GM12878 (cell line): Measurements from ENCODE around the gene PRAF2. TPM values are rescaled to one million over a fixed set of nuclear protein-coding genes. Genes with fewer than 3 reads are reported as not detected.

Experiments
- ATAC-seq: fragments of 200-7000 bp; cut with Tn5 transposase; 3 replicates; pipeline ENCODE4 v1.9.1; 2020; ENCODE audit warnings: mild to moderate bottlenecking, moderate library complexity
- BruUV-seq: library from RNA; stranded (reverse); fragments of 400-500 nt; replicated peaks from 2 replicates; lab custom pipeline; 2021; lab: Mats Ljungman, UMichigan
- CTCF ChIA-PET: fragments of 300-600 bp; sonication (Branson Sonifier 250); formaldehyde crosslinking; extraction: SDS; loops from one replicate; lab custom pipeline; 2021; ENCODE audit warnings: inconsistent platforms; lab: Yijun Ruan, JAX
- POLR2A ChIA-PET: fragments of 350-600 bp; formaldehyde crosslinking; extraction: SDS; loops from one replicate; lab custom pipeline; 2021; ENCODE audit warnings: inconsistent platforms; lab: Charles Lee
- RAD21 ChIA-PET: fragments of 300-600 bp; sonication (Branson Sonifier 250); formaldehyde crosslinking; loops from one replicate; lab custom pipeline; 2023; ENCODE audit warnings: antibody characterized with exemption; ENCODE audit not compliant: unreplicated experiment; lab: Charles Lee
- SMC1A ChIA-PET: fragments of 300-600 bp; sonication (Branson Sonifier 250); formaldehyde crosslinking; loops from one replicate; lab custom pipeline; 2023; ENCODE audit not compliant: unreplicated experiment, uncharacterized antibody; lab: Charles Lee
- DNase-seq: peaks from one replicate; pipeline ENCODE4 v3.0.0-alpha.2; 2011; ENCODE audit warnings: low read depth, low spot score
- FAIRE-seq: peaks from 3 replicates; lab custom pipeline; 2011; peaks lifted over from hg19 to GRCh38; lab: Jason Lieb, UNC
- H2AFZ ChIP-seq: 2 replicates; pipeline ENCODE4 v1.6.0; 2011; ENCODE audit warnings: low read depth, low read length, control low read depth; ENCODE audit not compliant: control insufficient read depth
- H3K27ac ChIP-seq: 2 replicates; pipeline ENCODE4 v1.5.1; 2011; ENCODE audit warnings: control low read depth; ENCODE audit not compliant: control insufficient read depth, insufficient read depth
- H3K27me3 ChIP-seq, 2 experiments: replicated peaks in 1 of 2; 2 replicates each; pipeline versions ENCODE4 v1.6.0 to v1.6.1; 2011; ENCODE audit warnings: low read length in 1 of 2; ENCODE audit not compliant: control insufficient read depth in 2 of 2, insufficient read depth in 2 of 2
- H3K36me3 ChIP-seq, 2 experiments: 2 replicates each; pipeline ENCODE4 v1.5.1; 2011; ENCODE audit warnings: low read length in 1 of 2; ENCODE audit not compliant: control insufficient read depth in 2 of 2, insufficient read depth in 2 of 2
- H3K4me1 ChIP-seq: 2 replicates; pipeline ENCODE4 v1.6.1; 2011; ENCODE audit warnings: mild to moderate bottlenecking, low read length, moderate library complexity, mixed read lengths; ENCODE audit not compliant: control insufficient read depth, insufficient read depth
- H3K4me2 ChIP-seq: 2 replicates; pipeline ENCODE4 v1.6.0; 2011; ENCODE audit warnings: control low read depth; ENCODE audit not compliant: control insufficient read depth, insufficient read depth
- H3K4me3 ChIP-seq: fragments of 200-600 bp; sonication (generic); 2 replicates; pipeline ENCODE4 v1.5.1; 2016
- H3K79me2 ChIP-seq: 2 replicates; pipeline ENCODE4 v1.6.0; 2011; ENCODE audit warnings: low read length; ENCODE audit not compliant: control insufficient read depth, insufficient read depth
- H3K9ac ChIP-seq: 2 replicates; pipeline ENCODE4 v1.8.0; 2011; ENCODE audit warnings: low read length, control low read depth, mixed read lengths; ENCODE audit not compliant: control insufficient read depth, insufficient read depth
- H3K9me3 ChIP-seq: replicated peaks from 3 replicates; pipeline ENCODE4 v1.5.1; 2011; ENCODE audit warnings: mild to moderate bottlenecking, low read length; ENCODE audit not compliant: control insufficient read depth, insufficient read depth
- H4K20me1 ChIP-seq: 2 replicates; pipeline ENCODE4 v1.6.0; 2011; ENCODE audit not compliant: control insufficient read depth, insufficient read depth
- BCL11A ChIP-seq: IDR thresholded peaks from 2 replicates; pipeline ENCODE4 v1.6.1; 2011; ENCODE audit warnings: low read depth, low read length
- CEBPZ ChIP-seq: fragments of 150-350 bp; IDR thresholded peaks from 2 replicates; pipeline ENCODE4 v1.6.1; 2016; ENCODE audit warnings: low read depth, low read length
- IKZF2 ChIP-seq, 2 experiments: fragments of 450-650 bp; IDR thresholded peaks; 2 replicates each; pipeline ENCODE4 v1.6.1; 2017; ENCODE audit warnings: mild to moderate bottlenecking in 2 of 2, moderate library complexity in 2 of 2
- IRF4 ChIP-seq: IDR thresholded peaks from 2 replicates; pipeline ENCODE4 v1.6.1; 2011; ENCODE audit warnings: low read depth, low read length
- KAT2A ChIP-seq: conservative IDR thresholded peaks from 2 replicates; pipeline ENCODE4 v1.6.1; 2011; ENCODE audit warnings: low read depth, low read length; ENCODE audit not compliant: control insufficient read depth
- NFYA ChIP-seq: IDR thresholded peaks from 2 replicates; pipeline ENCODE4 v1.6.1; 2011; ENCODE audit warnings: low read depth, mild to moderate bottlenecking, low read length, improper control_type of control experiment, borderline replicate concordance
- PKNOX1 ChIP-seq: fragments of 450-650 bp; IDR thresholded peaks from 2 replicates; pipeline ENCODE4 v1.6.1; 2016; ENCODE audit warnings: mild to moderate bottlenecking
- PML ChIP-seq: IDR thresholded peaks from 2 replicates; pipeline ENCODE4 v1.6.1; 2012; ENCODE audit warnings: low read length, inconsistent platforms
- POLR2AphosphoS5 ChIP-seq: IDR thresholded peaks from 2 replicates; pipeline ENCODE4 v1.6.1; 2011; ENCODE audit warnings: mild to moderate bottlenecking, low read length, inconsistent platforms
- RCOR1 ChIP-seq: conservative IDR thresholded peaks from 2 replicates; pipeline ENCODE4 v1.6.1; 2012; ENCODE audit warnings: low read depth, low read length, improper control_type of control experiment
- SIN3A ChIP-seq: IDR thresholded peaks from 2 replicates; pipeline ENCODE4 v1.6.1; 2012; ENCODE audit warnings: low read depth, low read length, improper control_type of control experiment
- USF1 ChIP-seq: IDR thresholded peaks from 2 replicates; pipeline ENCODE4 v1.6.1; 2011; ENCODE audit warnings: borderline replicate concordance, low read depth, mild to moderate bottlenecking, moderate library complexity, mixed read lengths, low read length; ENCODE audit not compliant: insufficient read depth; ENCODE audit errors: extremely low read length
- WRNIP1 ChIP-seq: IDR thresholded peaks from 2 replicates; pipeline ENCODE4 v1.6.1; 2011; ENCODE audit warnings: low read depth, low read length, improper control_type of control experiment, borderline replicate concordance
- WGBS: methylation state at CpG from one replicate; pipeline ENCODE4 v1.1.6; 2016; ENCODE audit warnings: low lambda C conversion rate; ENCODE audit not compliant: insufficient replicate concordance, insufficient coverage; ENCODE audit errors: missing lambda C conversion rate; 5-methylcytosine and 5-hydroxymethylcytosine counted together
- in situ Hi-C: fragments of 300-500 bp; cut with MboI; formaldehyde crosslinking; loops from 9 replicates; pipeline ENCODE4 v1.14.3; 2018; ENCODE audit warnings: mixed read lengths
- intact Hi-C: fragments of 100-400 bp; cut with micrococcal nuclease; formaldehyde crosslinking; loops from one replicate; pipeline ENCODE4 v1.14.2; 2022; ENCODE audit not compliant: unreplicated experiment
- polyA plus RNA-seq, 11 experiments: library from polyadenylated mRNA; depleted of rRNA in 4 of 11; unstranded in 6 of 11; stranded (reverse) in 5 of 11; fragments of >200 nt; fragmentation: Nextera tagmentation in 4 of 11; fragmentation: Illumina TruSeq in 1 of 11; extraction: Ambion mirVana in 4 of 11; extraction: Trizol in 1 of 11; gene quantifications; 1 replicate in 1 of 11; 2 replicates in 10 of 11; pipeline versions ENCODE4 v1.2.1 to v1.2.3, GENCODE V29; 2011 to 2016; ENCODE audit warnings: inconsistent platforms in 2 of 11, missing spikeins in 2 of 11, low read depth in 1 of 11
- total RNA-seq, 4 experiments: library from RNA; depleted of rRNA in 3 of 4; stranded (reverse); fragments of >200 nt in 3 of 4; fragmentation: Illumina TruSeq in 1 of 4; extraction: Trizol in 1 of 4; gene quantifications; 2 replicates each; pipeline versions ENCODE4 v1.2.1 to v1.2.3, GENCODE V29; 2013 to 2021

Gene PRAF2
- total and polyA plus RNA-seq, 10 of the 15 experiments (the other 5 are each of a cell fraction or from before 2014, with no cell fraction given) = 0.80 to 16.7 (median 7.0) TPM

GRCh38 chrX:49059681-49060085 is 14.1 kb downstream of the PRAF2 start:
- intact Hi-C loops (no loop called here), in situ Hi-C loops (no loop called here)
- Histone ChIP-seq H3K4me2 (no peak overlapping the region), H3K4me1 (no peaks in the 10 kb centered on the region), H3K9me3 (no peaks in the 10 kb centered on the region), H3K9ac (no peak overlapping the region), H3K79me2 (no peaks in the 10 kb centered on the region), H3K27ac (no peak overlapping the region), H4K20me1 (no peaks in the 10 kb centered on the region), H3K27me3 (no peaks in the 10 kb centered on the region), H3K4me3 (no peak overlapping the region), H3K36me3 (no peaks in the 10 kb centered on the region), H2AFZ (no peak overlapping the region)
- ATAC-seq (no peak), FAIRE-seq (no peak), DNase-seq (no peak)
- ChIA-PET SMC1A (no interaction called here), RAD21 (no interaction called here), POLR2A (interaction anchor here (0.5 kb wide), 1 partner anchor 16 kb away, joined by 5 read pairs; the partner anchor contains the start of gene TFE3), CTCF (no interaction called here)
- BruUV-seq = no TSS peak
- TF ChIP-seq POLR2AphosphoS5 = no peak
- no peak for TF ChIP-seq BCL11A
- TF ChIP-seq WRNIP1 = no peak
- no peak for TF ChIP-seq IRF4
- TF ChIP-seq IKZF2 (IDR thresholded peaks at IDR 0.05) = no peak
- no peak for TF ChIP-seq USF1
- TF ChIP-seq, all 136 proteins: peak for 0
- 50% methylated on average over 10 of the region's 10 CpGs for WGBS

- no peaks in the 10 kb centered on the region for H3K4me1 ChIP-seq
- SMC1A ChIA-PET = no interaction called here
- H3K4me3 ChIP-seq = no peak overlapping the region
- H3K4me2 ChIP-seq = no peak overlapping the region
- no peaks in the 10 kb centered on the region for H3K36me3 ChIP-seq
- FAIRE-seq (no peak), ATAC-seq (no peak), DNase-seq (no peak)
- in situ Hi-C loops = no loop called here
- H2AFZ ChIP-seq = no peak overlapping the region
- no peak overlapping the region for H3K9ac ChIP-seq
- H3K27ac ChIP-seq = no peak overlapping the region
- no peaks in the 10 kb centered on the region for H4K20me1 ChIP-seq
- no peaks in the 10 kb centered on the region for H3K27me3 ChIP-seq
- H3K79me2 ChIP-seq = no peaks in the 10 kb centered on the region
- no TSS peak for BruUV-seq
- CTCF ChIA-PET = no interaction called here
- 32% methylated on average over 6 of the region's 6 CpGs for WGBS
- POLR2A ChIA-PET = interaction anchor here (0.5 kb wide), 1 partner anchor 16 kb away, joined by 5 read pairs; the partner anchor contains the start of gene TFE3
- no peaks in the 10 kb centered on the region for H3K9me3 ChIP-seq
- RAD21 ChIA-PET = no interaction called here
- intact Hi-C loops = no loop called here
- TF ChIP-seq RCOR1 = no peak
- no peak for TF ChIP-seq CEBPZ
- no peak for TF ChIP-seq KAT2A
- TF ChIP-seq PKNOX1 = no peak
- TF ChIP-seq PML = no peak
- no peak for TF ChIP-seq NFYA
- TF ChIP-seq SIN3A = no peak
Measured at GRCh38 chrX:49059201-49059600, 14.6 kb downstream of the PRAF2 start.
